ENCODE data around the gene FLVCR1. TPM values are rescaled to one million over a fixed set of nuclear protein-coding genes. Genes with fewer than 3 reads are reported as not detected.

The FLVCR1 gene
- 12.7 to 16.7 TPM (median 14.5 TPM) in 5 replicates for total RNA-seq (2022; extraction: Qiagen RNA extraction)

DNA sequence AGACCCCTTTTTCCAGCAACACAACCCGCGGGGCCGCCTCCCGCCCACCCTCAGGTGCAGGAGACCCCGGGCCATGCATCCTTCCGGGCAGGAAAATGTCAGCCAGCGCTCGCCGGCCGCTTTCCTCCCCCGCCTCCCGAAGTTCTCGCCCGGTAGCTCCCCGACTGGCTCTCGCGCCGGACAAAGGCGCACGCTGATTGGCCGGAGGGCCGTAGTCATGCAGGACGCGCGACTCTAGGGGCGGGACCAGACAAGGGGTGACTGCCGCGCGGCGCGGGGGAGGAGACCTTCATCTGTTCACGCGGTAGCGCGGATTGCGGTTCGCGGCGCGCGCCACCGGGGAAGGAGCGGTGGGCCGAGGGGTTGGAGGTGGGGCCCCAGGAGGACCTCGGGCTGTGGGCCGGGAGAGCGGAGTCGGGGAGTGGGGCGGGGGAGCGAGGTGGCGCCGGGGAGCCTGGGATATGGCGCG is at the start of gene FLVCR1:
TSS of gene FLVCR1 (plus strand) at position 284 of the 469 bp plus-strand sequence. CDS start at position 462, 178 bp downstream.

DNA sequence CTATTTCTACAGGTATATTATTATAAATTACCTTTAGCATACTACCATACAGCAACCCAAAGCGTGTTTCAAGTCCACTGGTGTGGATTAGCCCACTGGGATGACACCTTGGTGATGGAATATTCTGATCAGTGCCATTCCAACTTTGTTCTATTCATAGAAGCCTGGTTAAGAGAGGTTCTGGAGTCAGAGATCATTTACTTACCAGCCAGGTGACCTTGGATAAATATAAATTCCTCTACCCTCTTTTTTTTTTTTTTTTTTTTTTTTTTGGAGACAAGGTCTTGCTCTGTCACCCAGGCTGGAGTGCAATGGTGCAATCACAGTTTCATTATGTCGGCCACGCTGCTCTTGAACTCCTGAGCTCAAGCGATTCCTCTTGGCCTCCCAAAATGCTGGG is 10.5 kb upstream of the FLVCR1 start, which contains the start of gene SPATA45:
TSS of gene SPATA45 (minus strand) at position 101 of the 400 bp plus-strand sequence. CDS start 11,500 bp downstream, outside the sequence.

Other genes with a start within 250 kb of the FLVCR1 start
- 20.9 to 33.9 TPM (median 29.0 TPM) in 5 replicates for gene ATF3, start 249.5 kb upstream of the FLVCR1 start, total RNA-seq (2022; extraction: Qiagen RNA extraction)
- gene BATF3, start 158.4 kb upstream of the FLVCR1 start, total RNA-seq (2022; extraction: Qiagen RNA extraction): 21.4 to 35.2 TPM (median 33.9 TPM) in 5 replicates
- gene NSL1, start 66.5 kb upstream of the FLVCR1 start, total RNA-seq (2022; extraction: Qiagen RNA extraction): 26.8 to 41.1 TPM (median 30.6 TPM) in 5 replicates
- gene TATDN3, start 66.4 kb upstream of the FLVCR1 start, total RNA-seq (2022; extraction: Qiagen RNA extraction): 10.7 to 16.1 TPM (median 12.1 TPM) in 5 replicates
- gene SPATA45, start 10.6 kb upstream of the FLVCR1 start, total RNA-seq (2022; extraction: Qiagen RNA extraction): not detected in 5 replicates
- gene VASH2, start 92.3 kb downstream of the FLVCR1 start, total RNA-seq (2022; extraction: Qiagen RNA extraction): 2.2 to 3.9 TPM (median 2.8 TPM) in 5 replicates
- gene ANGEL2, start 157.6 kb downstream of the FLVCR1 start, total RNA-seq (2022; extraction: Qiagen RNA extraction): 15.2 to 18.5 TPM (median 17.3 TPM) in 5 replicates
- gene RPS6KC1, start 193.0 kb downstream of the FLVCR1 start, total RNA-seq (2022; extraction: Qiagen RNA extraction): 8.8 to 11.3 TPM (median 9.6 TPM) in 5 replicates